GM12892 (cell line): ENCODE data around the gene BACE2.

ENCODE experiments used
- POLR2A ChIP-seq: IDR thresholded peaks from 2 replicates; pipeline ENCODE4 v1.6.1; 2011; ENCODE audit warnings: low read depth, low read length, control low read depth
- POLR2AphosphoS5 ChIP-seq: IDR thresholded peaks from 2 replicates; pipeline ENCODE4 v1.6.1; 2011; ENCODE audit warnings: low read depth, low read length, control low read depth
- TAF1 ChIP-seq: IDR thresholded peaks from 2 replicates; pipeline ENCODE4 v1.6.1; 2011; ENCODE audit warnings: low read depth, mild to moderate bottlenecking, control low read depth, low read length, borderline replicate concordance

- TF ChIP-seq POLR2AphosphoS5 (no peak), TAF1 (no peak), POLR2A (no peak)
These were observed 109.2 kb downstream of the BACE2 start for GRCh38 chr21:41277196-41277595.
